Measurements from ENCODE around the gene ACOT13.
A peak's percentile ranks its signal among the peaks of the same experiment; 100 is the strongest.
"Not testable (repeated sequence)": the region's sequence is repeated elsewhere in the genome, so short reads cannot be mapped to it uniquely, and the experiment has no call there.

ACOT13 gene

GRCh38 chr6:24694198-24694597 is 27.3 kb downstream of the ACOT13 start:
- no peak for DNase-seq

GRCh38 chr6:24695635-24696034 is 28.8 kb downstream of the ACOT13 start:
- peak; percentile 56 for DNase-seq

- no peak for DNase-seq
Measured at GRCh38 chr6:24696097-24696496, 29.2 kb downstream of the ACOT13 start.

- no peak for DNase-seq
Measured at GRCh38 chr6:24699521-24700359, 32.9 kb downstream of the ACOT13 start.

GRCh38 chr6:24702720-24703282 is 35.9 kb downstream of the ACOT13 start:
- DNase-seq, result no peak

GRCh38 chr6:24704468-24704867 is 37.6 kb downstream of the ACOT13 start:
- no peak for DNase-seq

- DNase-seq, result no peak
Measured at GRCh38 chr6:24708612-24709011, 41.7 kb downstream of the ACOT13 start.

- DNase-seq, result no peak
Measured at GRCh38 chr6:24709014-24709711, 42.3 kb downstream of the ACOT13 start.

- DNase-seq, result no peak
Measured at GRCh38 chr6:24710519-24711303, 43.8 kb downstream of the ACOT13 start.

GRCh38 chr6:24716602-24717148 is 49.8 kb downstream of the ACOT13 start:
- not testable (repeated sequence) for DNase-seq

- DNase-seq, result no peak
Measured at GRCh38 chr6:24718449-24719124, 51.7 kb downstream of the ACOT13 start.

- peak; percentile 78 for DNase-seq
Measured at GRCh38 chr6:24719125-24719971, 52.5 kb downstream of the ACOT13 start, which contains the start of gene C6orf62. C6orf62 (minus strand) TSS chr6:24719154; CDS start chr6:24718668, 486 bp downstream.

- peak; percentile 82 for DNase-seq
Measured at GRCh38 chr6:24720131-24720603, 53.3 kb downstream of the ACOT13 start.

- DNase-seq, result peak; percentile 100
Measured at GRCh38 chr6:24720604-24721460, 54.0 kb downstream of the ACOT13 start.

- DNase-seq, result no peak
Measured at GRCh38 chr6:24721461-24722215, 54.8 kb downstream of the ACOT13 start.

- DNase-seq, result no peak
Measured at GRCh38 chr6:24723270-24723669, 56.4 kb downstream of the ACOT13 start.

GRCh38 chr6:24730653-24731052 is 63.8 kb downstream of the ACOT13 start:
- DNase-seq, result not testable (repeated sequence)

GRCh38 chr6:24731456-24732134 is 64.7 kb downstream of the ACOT13 start:
- DNase-seq, result not testable (repeated sequence)
